HK-2 (cell line): ENCODE data around the gene CYP24A1.
"Not testable (repeated sequence)": the region's sequence is repeated elsewhere in the genome, so short reads cannot be mapped to it uniquely, and the experiment has no call there.

Experiments used
- DNase-seq: peaks from one replicate; pipeline ENCODE4 v3.0.0-alpha.2; 2018; ENCODE audit not compliant: unreplicated experiment

Gene CYP24A1

DNA sequence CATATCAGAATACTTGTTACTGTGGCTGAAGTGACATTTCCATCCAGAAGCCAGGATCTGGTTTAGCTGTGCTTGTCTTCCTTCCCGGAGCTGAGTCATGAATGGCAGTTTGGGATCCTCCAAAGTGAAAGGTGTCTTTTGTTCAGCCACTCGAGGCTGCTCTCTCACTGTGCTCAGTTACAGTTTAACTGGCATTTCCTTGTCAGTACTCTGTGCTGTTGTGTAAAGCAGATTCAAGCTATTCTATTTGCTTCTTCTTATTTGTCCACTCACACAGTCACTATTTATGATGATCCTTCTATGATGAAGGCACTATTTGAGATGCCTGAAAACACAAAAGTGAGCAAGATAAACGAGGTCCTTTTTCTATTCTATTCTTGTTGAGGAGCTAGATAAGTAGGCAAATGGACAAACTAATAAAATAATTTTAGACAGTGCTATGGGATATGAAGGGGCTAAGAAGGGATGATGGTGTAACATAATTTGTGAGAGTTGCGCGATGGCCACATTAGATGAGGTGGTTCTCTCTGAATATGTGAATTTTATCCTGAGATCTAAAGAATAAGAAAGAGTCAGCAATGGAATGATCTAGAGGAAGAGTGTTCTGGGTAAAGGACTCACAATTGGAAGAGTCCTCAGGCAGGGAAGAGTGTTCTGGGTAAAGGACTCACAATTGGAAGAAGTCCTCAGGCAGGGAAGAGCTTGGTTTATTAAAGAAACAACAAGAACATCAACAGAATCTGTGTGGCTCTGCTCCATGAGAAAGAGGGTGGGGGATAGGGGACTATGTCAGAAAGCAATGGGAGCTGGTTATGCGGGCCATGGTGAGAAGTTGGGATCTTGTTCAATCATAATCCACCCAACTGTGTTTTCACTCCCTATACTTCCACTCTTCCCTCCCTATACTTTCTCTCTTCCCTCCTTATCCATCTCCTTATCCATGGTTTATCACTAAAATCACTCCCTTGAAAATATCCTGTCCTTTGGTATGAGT is 40.1 kb downstream of the CYP24A1 start:
- DNase-seq, result peak; percentile 80

DNA sequence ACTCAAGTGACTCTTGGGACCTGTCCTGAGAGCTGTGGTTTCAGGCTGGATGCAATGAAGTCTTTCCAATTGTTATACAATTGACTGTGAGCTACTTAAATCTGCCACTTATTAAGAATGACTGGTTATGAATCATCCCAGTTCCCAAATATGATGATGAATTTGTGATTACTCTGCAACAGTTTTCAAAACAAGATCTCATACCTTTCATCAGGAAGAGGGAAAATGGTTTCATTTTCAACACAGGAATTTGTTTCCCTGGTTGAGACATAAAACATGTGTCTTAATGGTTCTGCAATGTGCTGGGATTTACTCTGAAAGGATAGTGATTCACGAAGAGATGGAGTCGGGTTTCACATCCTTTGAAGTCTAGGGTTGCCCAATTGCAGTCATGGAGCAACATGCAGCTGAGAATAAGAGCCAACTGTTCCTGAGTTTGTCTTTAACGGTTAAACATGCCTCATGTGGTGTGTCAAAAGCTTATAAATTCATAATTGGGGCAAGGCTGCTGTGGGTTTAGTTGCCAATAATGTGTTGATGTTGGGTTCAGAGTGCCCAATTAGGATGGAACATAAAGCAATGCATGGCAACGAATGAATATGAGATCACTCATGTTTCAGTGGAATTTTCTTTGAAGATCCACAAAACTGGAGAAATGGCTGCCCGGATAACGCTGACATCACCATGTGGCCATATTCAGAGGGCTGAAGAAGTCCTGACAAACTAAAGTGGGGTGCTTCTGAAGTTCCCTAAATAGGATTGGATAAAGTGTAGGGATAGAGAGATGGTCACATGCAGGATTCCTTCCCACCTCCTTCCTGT is 41.0 kb downstream of the CYP24A1 start:
- peak; percentile 62 for DNase-seq

DNA sequence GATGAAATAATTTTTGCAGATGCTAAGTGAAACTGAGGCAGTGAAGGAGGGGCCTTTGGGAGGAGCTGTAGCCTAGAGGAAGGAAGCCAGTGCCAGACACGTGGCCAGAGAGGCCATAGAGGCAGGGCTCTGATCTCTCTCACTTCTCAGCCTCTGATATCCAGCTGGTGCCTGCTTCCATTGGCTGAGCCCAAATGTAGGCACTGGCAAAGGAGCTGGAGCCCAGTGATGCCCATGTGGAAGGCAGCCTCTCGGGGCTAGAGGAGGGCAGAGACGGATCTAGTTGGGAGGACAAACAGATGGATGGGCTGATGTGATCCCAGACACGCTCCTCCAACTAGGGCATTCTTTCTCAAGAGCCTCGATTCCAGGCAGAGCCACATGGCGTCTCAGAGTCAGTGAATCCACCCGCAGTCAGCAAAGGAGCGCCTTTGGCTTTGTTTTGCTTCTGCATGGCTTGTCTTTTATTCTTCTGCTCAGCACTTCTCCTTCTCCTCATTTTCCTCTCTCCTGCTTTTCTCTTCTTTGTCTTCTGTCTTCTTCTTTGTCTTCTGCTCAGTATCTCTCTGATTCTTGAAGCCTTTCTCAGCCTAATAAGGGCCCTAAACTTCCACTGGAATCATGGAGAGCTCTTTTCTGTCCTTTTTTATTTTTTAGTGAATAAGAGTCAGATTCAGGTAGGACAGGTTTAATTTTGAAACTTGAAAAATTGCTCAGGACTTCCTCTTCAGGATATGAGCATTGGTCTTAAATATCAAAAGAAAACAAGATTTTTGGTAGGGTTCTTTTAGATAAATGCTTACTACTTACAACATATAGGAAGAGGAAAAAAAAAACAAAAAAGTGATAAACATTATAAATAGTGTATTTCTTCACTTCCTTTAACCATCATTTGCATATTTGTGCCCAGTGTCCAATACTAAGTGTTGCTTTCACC is 41.8 kb downstream of the CYP24A1 start:
- DNase-seq, result no peak

DNA sequence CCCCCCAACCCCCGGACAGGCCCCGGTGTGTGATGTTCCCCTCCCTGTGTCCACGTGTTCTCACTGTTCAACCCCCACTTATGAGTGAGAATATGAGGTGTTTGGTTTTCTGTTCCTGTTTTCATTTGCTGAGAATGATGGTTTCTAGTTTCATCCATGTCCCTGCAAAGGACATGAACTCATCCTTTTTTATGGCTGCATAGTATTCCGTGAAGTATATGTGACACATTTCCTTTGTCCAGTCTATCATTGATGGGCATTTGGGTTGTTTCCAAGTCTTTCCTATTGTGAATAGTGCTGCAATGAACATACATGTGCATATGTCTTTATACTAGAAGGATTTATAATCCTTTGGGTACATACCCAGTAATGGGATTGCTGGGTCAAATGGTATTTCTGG is 42.7 kb downstream of the CYP24A1 start:
- DNase-seq, result not testable (repeated sequence)

DNA sequence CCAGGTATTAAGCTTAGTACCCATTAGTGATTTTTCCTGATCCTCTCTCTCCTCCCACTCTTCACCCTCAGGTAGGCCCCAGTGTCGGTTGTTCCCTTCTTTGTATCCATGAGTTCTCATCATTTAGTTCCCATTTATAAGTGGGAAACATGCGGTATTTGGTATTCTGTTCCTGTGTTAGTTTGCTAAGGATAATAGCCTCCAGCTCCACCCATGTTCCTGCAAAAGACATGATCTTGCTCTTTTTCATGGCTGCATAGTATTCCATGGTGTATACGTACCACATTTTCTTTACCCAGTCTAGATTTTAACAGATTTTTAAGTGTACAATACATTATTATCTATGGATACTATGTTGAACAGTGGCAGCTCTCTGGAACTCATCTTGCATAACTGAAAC is 44.4 kb downstream of the CYP24A1 start:
- DNase-seq, result no peak

DNA sequence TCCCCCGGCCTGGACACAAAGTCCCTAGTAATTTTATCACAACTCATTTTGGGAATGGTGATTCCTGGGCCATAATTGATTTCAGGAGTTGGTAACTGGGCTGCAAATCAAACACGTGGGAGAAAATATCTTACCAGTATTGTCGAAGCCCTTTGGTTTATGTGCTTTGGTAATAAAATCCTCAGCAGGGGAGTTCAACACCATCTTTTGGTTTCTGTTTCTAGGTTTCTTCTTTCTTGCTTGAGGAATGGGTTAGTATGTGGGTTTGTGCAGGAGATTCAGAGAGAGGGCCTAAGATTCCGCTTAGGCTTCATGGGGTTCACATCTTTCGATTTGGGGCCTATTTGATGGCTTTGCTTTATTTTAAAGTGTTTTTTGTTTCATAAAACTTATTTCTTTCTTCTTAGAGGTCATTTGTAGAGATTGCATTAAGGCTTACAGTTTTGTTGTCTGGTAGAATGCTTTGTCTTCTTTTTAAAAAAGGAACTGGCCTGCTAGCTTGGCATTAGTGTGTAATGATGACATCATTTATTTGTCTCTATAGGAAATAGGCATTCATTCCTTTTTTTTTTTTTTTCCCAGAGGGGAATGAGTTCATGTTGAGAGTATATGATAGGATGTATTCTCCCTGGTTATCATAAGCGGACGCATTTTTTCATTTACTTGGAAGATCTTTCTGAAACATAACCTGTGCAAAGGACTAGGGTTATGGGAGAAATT is 45.8 kb downstream of the CYP24A1 start:
- no peak for DNase-seq

DNA sequence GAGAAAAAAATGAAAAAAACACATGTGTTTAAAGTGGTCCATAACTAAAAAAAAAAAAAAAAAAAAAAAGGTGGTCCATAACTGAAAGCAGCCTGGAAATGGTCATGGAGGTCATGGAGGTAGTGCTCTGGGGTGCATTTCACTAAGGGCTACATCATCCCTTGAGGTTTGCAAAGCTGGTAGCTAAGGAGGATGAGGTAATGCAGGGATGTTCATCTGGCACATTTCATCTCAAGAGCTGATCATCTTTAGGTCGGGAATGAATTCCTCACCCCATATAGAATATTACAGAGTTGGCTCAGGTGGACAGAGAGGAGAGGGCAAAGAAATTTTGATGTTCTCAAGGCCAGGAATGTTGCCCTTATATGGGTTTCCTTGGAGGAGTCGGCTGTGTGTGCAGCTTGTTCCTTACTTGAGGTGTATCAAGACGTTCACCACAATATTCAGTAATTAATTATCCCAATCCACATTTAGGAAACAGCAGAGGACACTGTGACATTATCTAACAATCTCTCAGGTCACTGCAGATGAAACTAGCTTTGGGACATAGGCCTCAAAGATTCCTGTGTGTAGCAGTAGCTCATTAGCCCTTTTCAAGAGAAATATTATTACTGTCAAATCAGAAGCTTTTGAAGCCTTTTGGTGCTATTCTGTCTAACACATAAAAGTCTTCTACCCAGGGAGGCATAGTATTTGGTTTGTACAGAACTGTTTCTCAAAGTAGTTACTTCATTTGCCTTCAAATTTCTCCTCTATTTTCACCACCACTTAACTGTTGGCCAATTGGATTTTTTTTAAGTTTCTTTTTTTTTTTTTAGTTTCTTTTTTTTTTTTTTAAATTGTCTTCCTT is 46.8 kb downstream of the CYP24A1 start:
- no peak for DNase-seq

DNA sequence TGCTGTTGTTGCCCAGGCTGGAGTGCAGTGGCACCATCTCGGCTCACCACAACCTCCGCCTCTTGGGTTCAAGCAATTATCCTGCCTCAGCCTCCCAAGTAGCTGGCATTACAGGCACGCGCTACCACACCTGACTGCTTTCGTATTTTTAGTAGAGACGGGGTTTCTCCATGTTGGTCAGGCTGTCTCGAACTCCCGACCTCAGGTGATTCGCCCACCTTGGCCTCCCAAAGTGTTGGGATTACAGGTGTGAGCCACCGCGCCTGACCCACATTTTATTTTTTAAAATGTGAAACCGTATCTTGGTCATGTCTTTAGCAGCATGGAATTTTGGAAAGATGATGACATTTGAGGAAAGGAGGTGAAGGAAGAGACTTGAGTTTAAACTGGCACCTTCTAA is 47.5 kb downstream of the CYP24A1 start:
- DNase-seq, result not testable (repeated sequence)

DNA sequence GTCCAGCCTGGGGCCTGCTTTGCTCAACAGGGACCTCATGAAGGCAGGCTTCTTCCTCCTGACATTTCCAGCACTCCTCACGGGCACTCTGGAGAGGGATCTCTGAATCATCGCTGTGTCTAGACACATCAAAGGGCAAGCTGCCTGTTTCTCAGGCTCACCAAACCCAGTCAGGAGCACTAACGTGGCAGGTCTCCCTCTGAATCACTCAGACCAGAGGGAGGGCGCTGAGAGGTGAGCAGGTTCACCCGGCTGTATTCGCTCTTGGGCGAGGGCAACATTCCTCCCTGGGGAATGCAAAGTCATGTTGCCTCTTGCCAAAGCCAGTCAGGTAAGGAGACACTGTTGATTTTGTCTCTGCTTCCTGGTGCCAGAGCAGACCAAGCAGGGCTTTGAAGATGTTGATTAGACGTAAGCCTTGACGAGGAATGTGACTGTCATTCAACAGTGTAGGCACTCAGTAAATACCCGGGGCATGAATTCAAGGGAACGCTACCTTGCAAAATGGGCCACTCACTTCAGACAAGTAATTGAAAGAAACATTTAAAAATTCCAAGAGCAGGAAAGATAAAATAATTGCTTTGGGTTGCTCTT is 50.1 kb downstream of the CYP24A1 start:
- DNase-seq, result peak; percentile 99

DNA sequence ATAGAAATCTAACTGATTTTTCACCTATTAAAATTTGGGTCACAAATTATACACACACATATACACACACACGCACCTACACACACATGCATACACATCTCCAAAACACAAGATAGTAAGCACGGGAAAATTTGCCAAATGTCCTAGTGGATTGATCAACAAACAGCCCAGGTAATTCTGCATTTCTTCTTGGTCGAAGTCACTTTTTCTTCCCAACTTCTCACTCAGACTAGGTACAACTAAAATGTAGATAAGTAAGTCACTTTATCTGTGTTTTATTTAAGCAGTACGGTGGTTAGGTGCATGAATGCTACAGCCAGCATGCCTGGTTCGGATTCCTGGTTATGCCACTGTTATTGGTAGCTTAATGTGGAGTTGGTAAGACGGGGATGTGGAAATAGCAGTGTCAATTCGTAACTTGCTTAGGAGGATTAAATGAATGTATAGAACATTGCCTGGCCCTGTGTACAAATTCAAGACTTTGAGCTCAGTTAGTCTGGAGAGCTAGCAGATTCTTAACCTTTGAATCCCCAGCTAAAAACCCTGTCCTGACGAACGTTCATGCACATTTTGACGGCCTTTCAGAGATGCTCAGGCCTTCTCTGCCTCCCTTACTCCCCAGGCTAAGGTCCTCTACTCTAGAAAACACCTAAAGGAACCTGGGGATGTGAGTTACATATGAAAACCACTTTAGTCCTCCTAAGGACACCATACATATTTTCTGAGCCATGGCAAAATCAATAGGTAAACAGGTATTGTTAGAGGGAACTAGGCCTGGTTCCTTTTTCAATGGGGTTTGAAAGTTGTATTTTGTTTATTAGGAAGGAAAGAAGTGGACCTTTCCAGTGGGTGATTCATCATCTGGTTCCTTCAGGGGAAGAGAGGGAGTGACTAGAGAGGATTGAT is 50.9 kb downstream of the CYP24A1 start:
- no peak for DNase-seq

DNA sequence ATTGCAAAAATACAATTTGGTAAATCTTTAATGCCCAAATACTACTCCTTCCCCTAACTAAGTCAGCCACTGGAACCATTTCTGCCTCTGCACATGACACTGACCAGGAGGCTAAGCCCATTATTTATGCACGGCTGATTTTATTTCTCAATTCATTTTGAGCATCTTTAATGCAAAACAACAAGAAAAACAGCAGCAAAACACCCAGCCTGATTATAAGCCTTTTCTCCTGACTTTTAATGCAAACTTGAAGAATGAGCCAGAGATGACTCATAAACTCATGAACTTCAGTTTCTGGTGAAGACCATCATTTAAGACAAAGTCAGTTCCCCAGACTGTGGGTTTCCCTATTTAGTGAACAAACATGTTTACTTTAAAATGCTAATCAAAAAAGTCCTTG is 51.6 kb downstream of the CYP24A1 start:
- DNase-seq, result no peak

DNA sequence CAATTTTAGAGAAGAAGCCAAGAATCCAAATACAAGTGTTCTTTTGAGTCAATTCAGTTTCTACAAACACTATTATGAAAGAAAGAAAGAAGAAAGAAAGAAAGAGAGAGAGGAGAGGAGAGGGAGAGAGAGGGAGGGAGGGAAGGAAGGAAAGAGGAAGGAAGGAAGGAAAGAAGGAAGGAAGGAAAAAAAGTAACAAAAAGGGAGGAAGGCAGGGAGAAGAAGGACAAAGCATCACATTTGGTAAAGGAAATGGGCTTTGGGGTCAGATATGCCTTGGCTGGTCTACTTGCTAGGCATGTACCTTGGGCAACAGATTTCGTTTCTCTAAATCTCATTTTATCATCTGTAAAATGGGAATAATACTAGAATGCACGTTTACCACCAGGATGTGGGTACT is 54.0 kb downstream of the CYP24A1 start:
- DNase-seq, result no peak

DNA sequence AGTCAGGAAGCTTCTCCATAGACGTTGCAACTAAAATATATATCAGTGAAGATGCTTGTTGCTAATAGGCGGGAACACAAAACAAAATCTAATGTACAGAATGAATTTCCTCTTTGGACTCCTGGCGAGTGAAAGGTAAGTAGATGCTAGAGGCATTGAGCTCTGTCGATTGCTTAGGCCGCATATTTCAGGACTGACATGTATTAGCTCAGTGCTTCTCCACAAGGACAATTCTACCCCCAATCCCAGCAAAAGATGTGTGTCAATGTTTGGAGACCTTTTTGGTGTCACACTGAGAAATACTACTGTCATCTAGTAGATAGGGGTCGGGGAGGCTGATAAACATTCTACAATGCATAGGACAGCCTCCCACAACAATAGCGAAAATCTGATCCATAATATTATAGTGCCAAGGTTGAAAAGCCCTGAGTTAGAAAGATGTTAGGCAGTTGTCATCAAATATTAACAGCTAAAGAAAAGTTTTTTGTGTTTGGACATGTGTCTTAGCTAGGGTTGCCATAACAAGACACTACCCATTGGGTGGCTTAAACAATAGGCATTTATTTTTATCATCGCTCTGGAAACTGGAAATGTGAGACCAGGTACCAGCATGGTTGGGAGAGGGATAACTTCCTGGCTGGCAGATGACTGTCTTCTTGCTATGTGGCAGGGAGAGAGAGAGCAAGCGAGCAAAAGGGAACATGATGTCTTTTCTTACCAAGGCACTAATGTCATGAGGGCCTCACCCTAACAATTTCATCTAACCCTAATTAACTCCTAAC is 55.4 kb downstream of the CYP24A1 start:
- no peak for DNase-seq

DNA sequence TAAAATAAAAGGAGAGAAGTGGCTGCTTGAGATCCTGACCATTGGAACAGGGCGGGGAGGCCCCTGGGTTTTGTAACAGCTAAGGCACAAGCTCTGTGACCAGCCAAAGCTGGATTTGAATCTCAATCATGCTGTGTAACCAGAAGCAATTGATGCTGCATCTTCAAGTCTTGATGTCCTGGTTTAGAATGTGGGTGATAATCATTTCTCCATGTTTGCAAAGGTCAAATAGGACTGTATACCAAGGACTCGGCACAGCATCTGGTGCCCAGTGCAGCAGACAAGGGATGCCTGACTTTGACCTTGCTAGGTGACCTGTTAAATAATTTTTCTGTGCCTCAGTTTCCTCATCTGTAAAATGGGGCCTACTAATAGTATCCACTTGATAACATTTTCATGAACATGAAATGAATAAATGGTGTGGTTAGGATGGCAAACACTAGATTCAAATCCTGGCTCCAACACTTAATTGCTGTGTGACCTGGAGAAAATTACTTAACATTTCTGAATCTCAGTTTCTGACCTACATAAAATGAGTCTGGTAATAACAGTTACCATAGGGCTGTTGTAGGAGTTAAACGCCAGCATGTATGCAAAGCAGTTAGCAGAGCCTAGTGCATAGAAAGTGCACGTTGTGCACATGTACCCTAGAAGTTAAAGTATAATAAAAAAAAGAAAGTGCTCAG is 57.1 kb downstream of the CYP24A1 start:
- DNase-seq, result no peak

DNA sequence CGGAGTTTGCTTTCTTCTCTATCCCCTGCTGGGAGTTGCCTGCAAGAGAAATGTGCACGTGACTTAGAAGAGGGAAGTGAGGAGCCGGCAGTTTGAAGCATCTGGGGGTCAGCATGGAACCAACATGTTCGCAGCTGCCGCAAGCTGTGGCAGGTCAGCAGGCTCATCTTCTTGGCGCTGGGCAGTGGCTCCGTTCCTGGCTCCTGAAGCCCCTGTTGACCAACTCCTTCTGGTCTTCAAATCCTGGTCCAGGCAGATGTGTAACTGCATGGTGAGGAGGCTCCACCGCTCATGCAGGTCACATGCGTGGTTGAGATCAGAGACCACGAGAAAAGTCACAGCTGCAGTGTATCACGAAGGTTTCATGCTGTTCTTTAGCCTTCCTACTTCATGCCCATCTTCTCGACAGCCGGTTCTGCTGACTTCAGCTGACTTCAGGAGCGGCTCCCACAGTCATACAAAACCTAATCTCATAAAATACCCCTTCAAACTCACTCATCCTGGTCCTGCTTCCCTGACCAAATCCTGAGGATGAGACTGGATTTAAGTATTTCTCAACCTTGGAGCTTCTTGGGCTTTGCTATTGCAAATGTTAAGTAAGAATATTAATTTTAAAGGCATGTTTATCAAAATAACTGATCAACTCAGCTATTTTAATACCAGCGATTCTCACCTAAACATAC is 58.5 kb downstream of the CYP24A1 start:
- DNase-seq, result no peak

DNA sequence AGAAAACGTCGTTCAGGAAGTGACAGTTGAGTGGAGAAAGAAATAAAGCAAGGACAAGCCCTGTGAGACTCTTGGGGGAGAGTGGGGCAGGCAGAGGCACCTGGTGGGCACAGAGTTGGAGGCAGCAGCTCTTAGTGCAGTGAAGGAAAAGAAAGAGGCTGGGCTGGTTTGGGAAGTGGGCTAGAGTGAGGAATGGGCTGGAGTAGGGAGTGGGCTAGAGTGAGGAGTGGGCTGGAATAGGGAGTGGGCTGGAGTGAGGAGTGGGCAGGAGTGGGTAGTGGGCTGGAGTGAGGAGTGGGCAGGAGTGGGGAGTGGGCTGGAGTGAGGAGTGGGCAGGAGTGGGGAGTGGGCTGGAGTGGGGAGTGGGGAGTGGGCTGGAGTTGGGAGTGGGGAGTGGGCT is 59.7 kb downstream of the CYP24A1 start:
- DNase-seq, result no peak

DNA sequence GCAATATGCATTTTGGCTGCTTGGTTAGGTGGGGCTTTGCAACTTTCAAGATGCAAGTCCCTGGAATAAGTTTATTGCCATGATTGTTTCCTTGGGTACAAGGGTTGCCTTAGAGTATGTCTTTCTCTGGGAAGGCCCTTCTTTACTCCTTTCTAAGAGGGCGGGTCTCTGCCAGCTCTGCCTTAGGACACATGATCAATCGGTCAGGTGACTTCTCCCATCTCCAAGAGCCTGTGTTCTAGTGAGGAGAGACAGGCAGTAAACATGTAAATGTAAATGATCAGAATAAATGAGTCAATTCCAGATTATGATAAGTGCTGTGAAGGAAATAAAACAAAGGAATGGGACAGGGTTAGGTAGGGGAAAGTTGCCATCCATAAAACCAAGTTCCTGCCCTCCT is 60.2 kb downstream of the CYP24A1 start:
- DNase-seq, result no peak
